Gastrocnemius medialis (tissue), 4 donors: ENCODE results near the gene SORL1. TPM values are rescaled to one million over a fixed set of nuclear protein-coding genes. Genes with fewer than 3 reads are reported as not detected.

Source experiments
- ATAC-seq, 2 donors: fragments of 150-250 bp; one replicate each; pipeline ENCODE4 v1.9.1; 2016
- DNase-seq, 2 donors: peaks; one replicate each; pipeline ENCODE4 v3.0.0-alpha.2; 2019
- H3K27ac ChIP-seq, 4 donors: fragments of 200-600 bp; sonication (generic); 1 replicate in 1 of 4; 2 replicates in 3 of 4; pipeline ENCODE4 v1.5.1; 2016 to 2018; ENCODE audit warnings: mild to moderate bottlenecking in 2 of 4, moderate library complexity in 1 of 4
- H3K27me3 ChIP-seq, 3 donors: fragments of 200-600 bp; sonication (generic) in 2 of 3; 1 replicate in 1 of 3; 2 replicates in 2 of 3; pipeline versions ENCODE4 v1.5.1 to v1.6.0; 2016 to 2019; ENCODE audit warnings: mild to moderate bottlenecking in 1 of 3, moderate library complexity in 1 of 3
- H3K36me3 ChIP-seq, 2 donors: fragments of 200-600 bp; sonication (generic) in 1 of 2; one replicate each; pipeline ENCODE4 v1.5.1; 2017 to 2018
- H3K4me1 ChIP-seq, 2 donors: fragments of 200-600 bp; sonication (generic) in 1 of 2; one replicate each; pipeline ENCODE4 v1.5.1; 2016 to 2017; ENCODE audit warnings: mild to moderate bottlenecking in 2 of 2
- H3K4me3 ChIP-seq, 4 donors: fragments of 200-600 bp; sonication (generic) in 3 of 4; 1 replicate in 1 of 4; 2 replicates in 3 of 4; pipeline ENCODE4 v1.5.1; 2016 to 2019; ENCODE audit warnings: mild to moderate bottlenecking in 2 of 4
- H3K9me3 ChIP-seq, 3 donors: fragments of 200-600 bp; sonication (generic) in 2 of 3; 1 replicate in 1 of 3; 2 replicates in 2 of 3; pipeline ENCODE4 v1.5.1; 2016 to 2019
- POLR2A ChIP-seq, 2 donors: fragments of 450-650 bp; IDR thresholded peaks; one replicate each; pipeline ENCODE4 v1.6.1; 2017; ENCODE audit warnings: antibody characterized with exemption in 2 of 2, mild to moderate bottlenecking in 2 of 2, moderate library complexity in 2 of 2
- in situ Hi-C, 4 donors: fragments of 200-750 bp; cut with MboI; loops; one replicate each; pipeline versions ENCODE4 v1.15.0 to v1.8.0; 2017; ENCODE audit warnings: low sequenced_read_pairs in 4 of 4
- intact Hi-C: fragments of 100-400 bp; cut with DNase I; formaldehyde crosslinking; loops from one replicate; pipeline ENCODE4 v1.15.1; 2023; ENCODE audit warnings: low total_unique reads
- total RNA-seq, 4 donors: library from RNA; depleted of rRNA; stranded (reverse); fragments of >200 nt; gene quantifications; one replicate each; pipeline versions ENCODE4 v1.1.0 to v1.2.3, GENCODE V29; 2016
- TF ChIP-seq, protein P1 (sequence below), 5 experiments: fragments of 450-650 bp in 3 of 5; fragments of 200-600 bp in 2 of 5; sonication (generic) in 2 of 5; IDR thresholded peaks in 4 of 5; conservative IDR thresholded peaks in 1 of 5; 1 replicate in 4 of 5; 2 replicates in 1 of 5; pipeline ENCODE4 v1.5.1; 2016 to 2019; ENCODE audit warnings: antibody characterized with exemption in 5 of 5, mild to moderate bottlenecking in 3 of 5, moderate library complexity in 3 of 5

Gene SORL1
- total RNA-seq, 4 donors from 2014 or later: 0.78 to 2.7 (median 2.3) TPM

DNA sequence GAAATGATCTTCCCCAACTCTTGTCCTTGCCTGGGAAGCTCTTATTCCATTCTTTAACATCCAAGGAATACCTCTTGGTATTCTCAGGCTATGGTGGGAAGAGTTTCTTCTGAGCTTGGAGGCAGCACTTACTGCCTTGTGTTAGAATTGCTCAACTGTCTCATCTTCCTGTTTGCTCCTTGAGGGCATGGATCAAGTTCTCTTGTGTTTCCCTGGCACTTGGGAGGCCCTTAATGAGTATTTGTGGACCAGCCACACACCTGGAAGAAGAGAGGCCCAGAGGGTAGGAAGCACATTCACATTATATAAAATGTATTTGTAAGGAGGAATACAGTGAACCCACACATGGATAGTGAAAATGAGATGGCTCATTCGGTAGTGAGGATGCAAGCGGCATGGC, 4.0 kb downstream of the SORL1 start:
- in situ Hi-C loops (no loop called here), intact Hi-C loops (no loop called here)
- TF ChIP-seq, protein P1, sequence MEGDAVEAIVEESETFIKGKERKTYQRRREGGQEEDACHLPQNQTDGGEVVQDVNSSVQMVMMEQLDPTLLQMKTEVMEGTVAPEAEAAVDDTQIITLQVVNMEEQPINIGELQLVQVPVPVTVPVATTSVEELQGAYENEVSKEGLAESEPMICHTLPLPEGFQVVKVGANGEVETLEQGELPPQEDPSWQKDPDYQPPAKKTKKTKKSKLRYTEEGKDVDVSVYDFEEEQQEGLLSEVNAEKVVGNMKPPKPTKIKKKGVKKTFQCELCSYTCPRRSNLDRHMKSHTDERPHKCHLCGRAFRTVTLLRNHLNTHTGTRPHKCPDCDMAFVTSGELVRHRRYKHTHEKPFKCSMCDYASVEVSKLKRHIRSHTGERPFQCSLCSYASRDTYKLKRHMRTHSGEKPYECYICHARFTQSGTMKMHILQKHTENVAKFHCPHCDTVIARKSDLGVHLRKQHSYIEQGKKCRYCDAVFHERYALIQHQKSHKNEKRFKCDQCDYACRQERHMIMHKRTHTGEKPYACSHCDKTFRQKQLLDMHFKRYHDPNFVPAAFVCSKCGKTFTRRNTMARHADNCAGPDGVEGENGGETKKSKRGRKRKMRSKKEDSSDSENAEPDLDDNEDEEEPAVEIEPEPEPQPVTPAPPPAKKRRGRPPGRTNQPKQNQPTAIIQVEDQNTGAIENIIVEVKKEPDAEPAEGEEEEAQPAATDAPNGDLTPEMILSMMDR (IDR thresholded peaks at IDR 0.05 in 4 of 5, conservative IDR thresholded peaks at IDR 0.05 in 1 of 5): no peak
- TF ChIP-seq POLR2A (IDR thresholded peaks at IDR 0.05): no peak
- ATAC-seq (no peak), DNase-seq (no peak)
- Histone ChIP-seq H3K27ac (no peak overlapping the region), H3K4me1 (peaks cover 0 to 4% of the 10 kb centered on the region in 2 donors), H3K27me3 (peaks cover 0 to 10% (median 0%) of the 10 kb centered on the region in 3 donors), H3K4me3 (no peak overlapping the region), H3K9me3 (no peaks in the 10 kb centered on the region), H3K36me3 (no peaks in the 10 kb centered on the region)

DNA sequence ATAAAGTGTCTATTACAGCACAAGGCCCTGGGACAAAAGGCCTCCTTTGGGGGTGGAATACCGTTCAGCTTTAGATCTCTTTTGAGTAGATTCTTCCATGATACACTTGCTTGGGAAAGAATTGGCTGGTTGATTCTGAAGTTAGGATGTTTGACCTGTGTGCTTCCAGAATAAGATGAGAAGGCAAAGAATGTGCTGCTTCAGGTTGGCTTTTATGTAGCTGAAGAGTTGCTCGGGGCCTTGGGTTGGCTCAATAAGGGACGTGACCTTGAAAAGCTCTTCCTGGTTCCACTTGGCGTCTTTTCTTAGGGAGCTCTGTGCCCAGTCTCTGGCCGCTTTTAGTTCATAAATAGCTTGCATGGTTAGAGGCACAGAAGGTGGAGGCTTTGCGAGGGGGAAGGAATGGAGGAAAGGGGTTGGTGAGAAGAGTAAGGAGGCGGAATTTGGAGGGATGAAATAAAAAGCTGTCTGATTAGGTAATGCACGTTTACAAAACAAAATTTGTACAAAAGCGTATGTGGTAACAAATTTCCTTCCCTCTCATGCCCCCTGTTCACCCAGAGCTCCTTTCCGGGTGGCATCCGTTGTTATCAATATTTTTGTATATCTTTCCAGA, 4.8 kb downstream of the SORL1 start:
- TF ChIP-seq, protein P1 (IDR thresholded peaks at IDR 0.05 in 4 of 5, conservative IDR thresholded peaks at IDR 0.05 in 1 of 5): no peak
- TF ChIP-seq POLR2A (IDR thresholded peaks at IDR 0.05): no peak
- no peaks in the 10 kb centered on the region for H3K9me3 ChIP-seq
- peaks cover 0 to 4% of the 10 kb centered on the region in 2 donors for H3K4me1 ChIP-seq
- in situ Hi-C loops (no loop called here), intact Hi-C loops (no loop called here)
- H3K27ac ChIP-seq: no peak overlapping the region
- H3K36me3 ChIP-seq: no peaks in the 10 kb centered on the region
- no peak overlapping the region for H3K4me3 ChIP-seq
- ATAC-seq (no peak), DNase-seq (no peak)
- H3K27me3 ChIP-seq: peaks cover 0 to 4% (median 0%) of the 10 kb centered on the region in 3 donors

DNA sequence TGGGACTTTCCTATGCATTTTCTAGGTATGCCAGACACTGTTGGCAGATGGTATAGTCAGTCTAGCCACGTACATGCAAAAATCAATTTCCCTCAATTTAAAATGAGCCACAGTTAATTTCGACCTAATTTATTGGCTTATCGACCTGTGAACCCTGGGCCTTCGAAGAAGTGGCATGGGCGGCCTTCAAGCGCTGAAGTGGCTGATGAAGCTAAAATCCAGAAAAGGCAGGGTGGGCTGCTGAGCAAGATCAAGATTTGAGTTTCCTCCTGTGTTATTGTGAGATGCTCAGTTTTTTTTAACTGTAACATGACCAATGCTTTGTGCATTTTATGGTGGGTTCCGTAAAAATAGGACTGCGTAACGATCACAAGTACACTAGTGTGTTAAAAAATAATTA, 6.4 kb downstream of the SORL1 start:
- no peak for TF ChIP-seq POLR2A (IDR thresholded peaks at IDR 0.05)
- TF ChIP-seq, protein P1 (IDR thresholded peaks at IDR 0.05 in 4 of 5, conservative IDR thresholded peaks at IDR 0.05 in 1 of 5): no peak
- in situ Hi-C loops: no loop called here
- Histone ChIP-seq H3K9me3 (no peaks in the 10 kb centered on the region), H3K27me3 (no peaks in the 10 kb centered on the region), H3K4me3 (no peak overlapping the region), H3K4me1 (no peaks in the 10 kb centered on the region), H3K36me3 (no peaks in the 10 kb centered on the region), H3K27ac (no peak overlapping the region)
- intact Hi-C loops: no loop called here
- DNase-seq (no peak), ATAC-seq (no peak)

DNA sequence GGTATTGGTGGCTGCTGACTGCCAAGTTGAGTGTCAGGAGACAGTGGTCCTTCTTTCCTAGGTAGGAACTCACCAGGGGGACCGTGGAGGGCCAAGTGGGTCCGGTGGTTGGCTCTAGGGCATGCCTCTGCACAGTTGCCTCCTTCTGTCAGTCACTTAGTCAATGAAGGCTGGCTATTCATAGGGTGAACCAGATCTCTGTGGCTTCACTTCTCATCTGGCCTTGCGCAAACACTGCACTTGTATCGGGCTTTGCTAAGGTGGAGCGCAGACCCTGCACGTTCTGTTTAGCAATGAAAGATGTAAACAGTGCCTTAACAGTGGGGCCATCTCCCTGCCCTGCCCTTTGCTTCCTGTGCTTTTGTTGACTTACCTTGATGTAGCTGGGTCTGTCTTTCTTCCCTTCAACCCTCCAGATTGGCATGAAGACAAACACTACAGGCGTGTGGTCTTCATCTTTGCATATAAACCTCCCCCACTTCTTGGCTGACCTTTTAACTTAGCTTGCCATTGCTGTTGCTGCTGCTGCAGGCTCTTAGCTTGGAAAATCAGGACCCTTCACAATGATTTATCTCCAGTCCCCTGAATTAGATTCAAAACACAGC, 7.4 kb downstream of the SORL1 start:
- no peak for DNase-seq
- no peaks in the 10 kb centered on the region for H3K36me3 ChIP-seq
- no peak overlapping the region for H3K4me3 ChIP-seq
- H3K27ac ChIP-seq: no peak overlapping the region
- H3K4me1 ChIP-seq: no peaks in the 10 kb centered on the region
- in situ Hi-C loops (no loop called here), intact Hi-C loops (loop anchor here (10.0 kb wide), 1 partner anchor 135 kb away; no protein-coding TSS in a partner anchor)
- ATAC-seq: no peak
- TF ChIP-seq POLR2A (IDR thresholded peaks at IDR 0.05): no peak
- TF ChIP-seq, protein P1 (IDR thresholded peaks at IDR 0.05 in 4 of 5, conservative IDR thresholded peaks at IDR 0.05 in 1 of 5): no peak
- H3K9me3 ChIP-seq: no peaks in the 10 kb centered on the region
- H3K27me3 ChIP-seq: no peaks in the 10 kb centered on the region
